Measurements from ENCODE around the gene ITGB8. TPM values are rescaled to one million over a fixed set of nuclear protein-coding genes. Genes with fewer than 3 reads are reported as not detected.
A peak's percentile ranks its signal among the peaks of the same experiment; 100 is the strongest.

The ITGB8 gene
- total and polyA plus RNA-seq, 9 donors: 4.4 to 11.8 (median 5.4) TPM

GRCh38 chr7:20450536-20450935 is 119.8 kb downstream of the ITGB8 start:
- WGBS (ENCODE audit: insufficient coverage): 100% methylated on average over 1 of the region's 2 CpGs
- DNase-seq: no peak
- no peaks in the 10 kb centered on the region for H3K9me3 ChIP-seq (replicated peaks; ENCODE audit: control insufficient read depth, low read depth, low read length)
- no peaks in the 10 kb centered on the region for H3K27me3 ChIP-seq (ENCODE audit: control insufficient read depth, insufficient read depth, low read length)
- H3K27ac ChIP-seq (ENCODE audit: low read length): no peak overlapping the region
- H3K36me3 ChIP-seq (ENCODE audit: control insufficient read depth, insufficient read depth, low read length): no peaks in the 10 kb centered on the region
- H3K4me1 ChIP-seq (ENCODE audit: control insufficient read depth, insufficient read depth, low read length): no peaks in the 10 kb centered on the region
- no peak overlapping the region for H3K4me3 ChIP-seq (ENCODE audit: low read length)

- 71% methylated on average over 4 of the region's 4 CpGs for WGBS (ENCODE audit: insufficient coverage)
- no peaks in the 10 kb centered on the region for H3K4me1 ChIP-seq (ENCODE audit: control insufficient read depth, insufficient read depth, low read length)
- H3K27me3 ChIP-seq (ENCODE audit: control insufficient read depth, insufficient read depth, low read length): no peaks in the 10 kb centered on the region
- no peak for DNase-seq
- no peaks in the 10 kb centered on the region for H3K36me3 ChIP-seq (ENCODE audit: control insufficient read depth, insufficient read depth, low read length)
- H3K27ac ChIP-seq (ENCODE audit: low read length): no peak overlapping the region
- H3K4me3 ChIP-seq (ENCODE audit: low read length): no peak overlapping the region
- no peaks in the 10 kb centered on the region for H3K9me3 ChIP-seq (replicated peaks; ENCODE audit: control insufficient read depth, low read depth, low read length)
Measured at GRCh38 chr7:20454202-20454601, 123.5 kb downstream of the ITGB8 start.

GRCh38 chr7:20456701-20457100 is 126.0 kb downstream of the ITGB8 start:
- Histone ChIP-seq H3K27ac (ENCODE audit: low read length) (no peak overlapping the region), H3K27me3 (ENCODE audit: control insufficient read depth, insufficient read depth, low read length) (no peaks in the 10 kb centered on the region), H3K4me1 (ENCODE audit: control insufficient read depth, insufficient read depth, low read length) (no peaks in the 10 kb centered on the region), H3K36me3 (ENCODE audit: control insufficient read depth, insufficient read depth, low read length) (no peaks in the 10 kb centered on the region), H3K4me3 (ENCODE audit: low read length) (no peak overlapping the region), H3K9me3 (replicated peaks; ENCODE audit: control insufficient read depth, low read depth, low read length) (no peaks in the 10 kb centered on the region)
- DNase-seq: no peak

- no CpG with 5 or more reads among the region's 1 CpG for WGBS (ENCODE audit: insufficient coverage)
Measured at GRCh38 chr7:20458521-20458920, 127.8 kb downstream of the ITGB8 start.

GRCh38 chr7:20459419-20459818 is 128.7 kb downstream of the ITGB8 start:
- Histone ChIP-seq H3K27me3 (ENCODE audit: control insufficient read depth, insufficient read depth, low read length) (no peaks in the 10 kb centered on the region), H3K36me3 (ENCODE audit: control insufficient read depth, insufficient read depth, low read length) (no peaks in the 10 kb centered on the region), H3K9me3 (replicated peaks; ENCODE audit: control insufficient read depth, low read depth, low read length) (no peaks in the 10 kb centered on the region), H3K27ac (ENCODE audit: low read length) (no peak overlapping the region), H3K4me3 (ENCODE audit: low read length) (no peak overlapping the region), H3K4me1 (ENCODE audit: control insufficient read depth, insufficient read depth, low read length) (no peaks in the 10 kb centered on the region)
- peak; percentile 56 for DNase-seq
- no CpG with 5 or more reads among the region's 4 CpGs for WGBS (ENCODE audit: insufficient coverage)

More at GRCh38 chr7:20458521-20458920, 127.8 kb downstream of the ITGB8 start:
- Histone ChIP-seq H3K9me3 (replicated peaks; ENCODE audit: control insufficient read depth, low read depth, low read length) (no peaks in the 10 kb centered on the region), H3K4me1 (ENCODE audit: control insufficient read depth, insufficient read depth, low read length) (no peaks in the 10 kb centered on the region), H3K36me3 (ENCODE audit: control insufficient read depth, insufficient read depth, low read length) (no peaks in the 10 kb centered on the region), H3K4me3 (ENCODE audit: low read length) (no peak overlapping the region), H3K27ac (ENCODE audit: low read length) (no peak overlapping the region), H3K27me3 (ENCODE audit: control insufficient read depth, insufficient read depth, low read length) (no peaks in the 10 kb centered on the region)
- DNase-seq: peak; percentile 40

- Histone ChIP-seq H3K27ac (ENCODE audit: low read length) (no peak overlapping the region), H3K4me1 (ENCODE audit: control insufficient read depth, insufficient read depth, low read length) (no peaks in the 10 kb centered on the region), H3K36me3 (ENCODE audit: control insufficient read depth, insufficient read depth, low read length) (no peaks in the 10 kb centered on the region), H3K9me3 (replicated peaks; ENCODE audit: control insufficient read depth, low read depth, low read length) (no peaks in the 10 kb centered on the region), H3K27me3 (ENCODE audit: control insufficient read depth, insufficient read depth, low read length) (no peaks in the 10 kb centered on the region), H3K4me3 (ENCODE audit: low read length) (no peak overlapping the region)
- DNase-seq: no peak
- 55% methylated on average over 1 of the region's 1 CpG for WGBS (ENCODE audit: insufficient coverage)
Measured at GRCh38 chr7:20464891-20465290, 134.2 kb downstream of the ITGB8 start.

Other genes starting within 250 kb of the ITGB8 start
- gene MACC1, start 113.5 kb upstream of the ITGB8 start, total RNA-seq: 0.09 TPM
- gene MACC1, start 113.5 kb upstream of the ITGB8 start, polyA plus RNA-seq (ENCODE audit: insufficient read depth in 1 of 8, insufficient read length in 8 of 8, low replicate concordance in 1 of 8): 1 to 10 TPM in 1 of 8 donors, under 1 TPM in 7; 0.04 to 2.7 (median 0.12) TPM